IMR-90 (cell line): Measurements from ENCODE around the gene CLDN14. TPM values are rescaled to one million over a fixed set of nuclear protein-coding genes. Genes with fewer than 3 reads are reported as not detected.

Experiments used
- ATAC-seq: fragments of 200-7000 bp; cut with Tn5 transposase; 2 replicates; pipeline ENCODE4 v1.9.1; 2020; ENCODE audit warnings: low read depth, mild to moderate bottlenecking, moderate library complexity
- BruUV-seq: library from RNA; stranded (reverse); fragments of 400-500 nt; replicated peaks from 2 replicates; lab custom pipeline; 2021; lab: Mats Ljungman, UMichigan
- CTCF ChIA-PET: fragments of 300-600 bp; formaldehyde crosslinking; extraction: SDS; loops from one replicate; lab custom pipeline; 2021; ENCODE audit warnings: antibody characterized with exemption; lab: Yijun Ruan, JAX
- POLR2A ChIA-PET: fragments of 300-600 bp; sonication (Branson Sonifier 250); formaldehyde crosslinking; loops from one replicate; lab custom pipeline; 2022; ENCODE audit warnings: antibody characterized with exemption; ENCODE audit not compliant: unreplicated experiment; lab: Charles Lee
- DNase-seq: peaks from one replicate; pipeline ENCODE4 v3.0.0; 2013
- H2AFZ ChIP-seq: replicated peaks from 2 replicates; pipeline ENCODE3; 2013; ENCODE audit warnings: low read length, mild to moderate bottlenecking; ENCODE audit not compliant: poor library complexity
- H2AK5ac ChIP-seq: 2 replicates; pipeline ENCODE4 v1.6.1; 2013; ENCODE audit warnings: low read depth, low read length, inconsistent platforms
- H2AK9ac ChIP-seq: replicated peaks from 2 replicates; pipeline ENCODE3; 2013; ENCODE audit warnings: mild to moderate bottlenecking, low read depth, low read length, moderate library complexity; ENCODE audit not compliant: poor library complexity
- H2BK120ac ChIP-seq: 2 replicates; pipeline ENCODE4 v1.6.1; 2013; ENCODE audit warnings: low read depth, low read length, inconsistent platforms
- H2BK15ac ChIP-seq: 3 replicates; pipeline ENCODE4 v1.6.1; 2013; ENCODE audit warnings: low read depth, low read length, inconsistent platforms
- H2BK20ac ChIP-seq: 2 replicates; pipeline ENCODE4 v1.6.1; 2013; ENCODE audit warnings: low read depth, mild to moderate bottlenecking, inconsistent platforms, low read length, moderate library complexity
- H2BK5ac ChIP-seq: 2 replicates; pipeline ENCODE4 v1.6.1; 2013; ENCODE audit warnings: mild to moderate bottlenecking, low read depth, low read length, inconsistent platforms; ENCODE audit not compliant: poor library complexity, severe bottlenecking
- H3K14ac ChIP-seq: replicated peaks from 2 replicates; pipeline ENCODE4 v1.6.1; 2013; ENCODE audit warnings: low read depth, low read length, inconsistent platforms
- H3K18ac ChIP-seq: 2 replicates; pipeline ENCODE4 v1.6.1; 2013; ENCODE audit warnings: low read depth, low read length, control low read depth
- H3K23ac ChIP-seq: 2 replicates; pipeline ENCODE4 v1.6.1; 2013; ENCODE audit warnings: low read depth, low read length, inconsistent platforms
- H3K27ac ChIP-seq: 2 replicates; pipeline ENCODE4 v1.5.1; 2013; ENCODE audit warnings: mild to moderate bottlenecking, control low read depth, low read length; ENCODE audit not compliant: insufficient read depth
- H3K27me3 ChIP-seq: 2 replicates; pipeline ENCODE4 v1.6.1; 2013; ENCODE audit warnings: low read length; ENCODE audit not compliant: control insufficient read depth, insufficient read depth
- H3K36me3 ChIP-seq: 2 replicates; pipeline ENCODE4 v1.6.1; 2013; ENCODE audit warnings: low read length, mixed read lengths; ENCODE audit not compliant: control insufficient read depth, insufficient read depth
- H3K4ac ChIP-seq: 2 replicates; pipeline ENCODE4 v1.6.1; 2013; ENCODE audit warnings: low read depth, low read length, inconsistent platforms
- H3K4me1 ChIP-seq: 2 replicates; pipeline ENCODE4 v1.6.1; 2013; ENCODE audit warnings: low read length, mixed read lengths; ENCODE audit not compliant: control insufficient read depth, insufficient read depth
- H3K4me2 ChIP-seq: 2 replicates; pipeline ENCODE4 v1.6.1; 2013; ENCODE audit warnings: low read depth, mild to moderate bottlenecking, control low read depth, low read length, moderate library complexity
- H3K4me3 ChIP-seq: 2 replicates; pipeline ENCODE4 v1.5.1; 2013; ENCODE audit warnings: low read depth, mild to moderate bottlenecking, control low read depth, low read length, moderate library complexity; ENCODE audit not compliant: insufficient read depth
- H3K56ac ChIP-seq: 2 replicates; pipeline ENCODE4 v1.6.1; 2013; ENCODE audit warnings: low read length, inconsistent platforms; ENCODE audit not compliant: insufficient read depth; ENCODE audit errors: extremely low read depth
- H3K79me1 ChIP-seq, 2 experiments: 2 replicates each; pipeline ENCODE4 v1.6.1; 2013; ENCODE audit warnings: low read length in 2 of 2, inconsistent platforms in 1 of 2, low read depth in 1 of 2
- H3K9ac ChIP-seq: 2 replicates; pipeline ENCODE4 v1.6.1; 2013; ENCODE audit warnings: low read depth, low read length, control low read depth
- H3K9me1 ChIP-seq: 2 replicates; pipeline ENCODE4 v1.6.1; 2013; ENCODE audit warnings: low read length, inconsistent platforms; ENCODE audit not compliant: insufficient read depth
- H3K9me3 ChIP-seq: 2 replicates; pipeline ENCODE4 v1.6.1; 2013; ENCODE audit warnings: low read length; ENCODE audit not compliant: control insufficient read depth, insufficient read depth
- H4K20me1 ChIP-seq: 2 replicates; pipeline ENCODE4 v1.6.1; 2013; ENCODE audit warnings: low read length, inconsistent platforms; ENCODE audit not compliant: insufficient read depth
- H4K5ac ChIP-seq: 2 replicates; pipeline ENCODE4 v1.6.1; 2013; ENCODE audit warnings: mild to moderate bottlenecking, low read depth, low read length, control low read depth
- H4K8ac ChIP-seq, 2 experiments: 2 replicates each; pipeline ENCODE4 v1.6.1; 2013; ENCODE audit warnings: low read depth in 2 of 2, low read length in 2 of 2, control low read depth in 1 of 2, inconsistent platforms in 1 of 2
- H4K91ac ChIP-seq: 2 replicates; pipeline ENCODE4 v1.6.1; 2013; ENCODE audit warnings: low read depth, low read length, inconsistent platforms; ENCODE audit not compliant: insufficient read depth
- MAFK ChIP-seq: IDR thresholded peaks from 2 replicates; pipeline ENCODE4 v1.6.1; 2012; ENCODE audit warnings: low read depth, low read length, improper control_type of control experiment
- POLR2A ChIP-seq: IDR thresholded peaks from 2 replicates; pipeline ENCODE4 v1.6.1; 2012; ENCODE audit warnings: mild to moderate bottlenecking, low read depth, low read length
- RFX5 ChIP-seq: IDR thresholded peaks from 2 replicates; pipeline ENCODE4 v1.8.0; 2012; ENCODE audit warnings: low read depth, mild to moderate bottlenecking, low read length, moderate library complexity
- WGBS, 2 experiments: methylation state at CpG; one replicate each; pipeline versions ENCODE4 v1.1.5 to v1.1.7; 2013; ENCODE audit warnings: missing lambda C conversion rate in 2 of 2; ENCODE audit not compliant: insufficient read length in 1 of 2; ENCODE audit errors: extremely low coverage in 2 of 2; 5-methylcytosine and 5-hydroxymethylcytosine counted together
- dilution Hi-C: fragments of 300-500 bp; cut with HindIII; formaldehyde crosslinking; loops from one replicate; pipeline ENCODE4 v1.14.3; 2018; ENCODE audit warnings: low sequenced_read_pairs; ENCODE audit not compliant: unreplicated experiment
- in situ Hi-C: fragments of 300-500 bp; cut with MboI; formaldehyde crosslinking; loops from 3 replicates; pipeline ENCODE4 v1.14.3; 2019; ENCODE audit warnings: low sequenced_read_pairs, inconsistent platforms, mixed read lengths
- intact Hi-C: fragments of 100-400 bp; cut with micrococcal nuclease; formaldehyde crosslinking; loops from 2 replicates; pipeline ENCODE4 v1.10.0; 2022
- polyA plus RNA-seq, 3 experiments: library from polyadenylated mRNA; depleted of rRNA; stranded (reverse); fragments of >200 nt; gene quantifications; 2 replicates each; pipeline ENCODE4 v1.2.3, GENCODE V29; 2012; ENCODE audit warnings: low replicate concordance in 1 of 3
- total RNA-seq: library from RNA; depleted of rRNA; stranded (reverse); fragments of >200 nt; gene quantifications from 2 replicates; pipeline ENCODE4 v1.2.3, GENCODE V29; 2012
- TF ChIP-seq, protein P1 (sequence below): fragments of 150-350 bp; IDR thresholded peaks from 2 replicates; pipeline ENCODE4 v1.6.1; 2016; ENCODE audit warnings: low read depth, mild to moderate bottlenecking, low read length, moderate library complexity, borderline replicate concordance

The CLDN14 gene
- total and polyA plus RNA-seq, 2 of the 4 experiments (the other 2 are of a cell fraction), result not detected

GRCh38 chr21:36429947-36430546, 49.9 kb downstream of the CLDN14 start (continued):
- TF ChIP-seq, protein P1, sequence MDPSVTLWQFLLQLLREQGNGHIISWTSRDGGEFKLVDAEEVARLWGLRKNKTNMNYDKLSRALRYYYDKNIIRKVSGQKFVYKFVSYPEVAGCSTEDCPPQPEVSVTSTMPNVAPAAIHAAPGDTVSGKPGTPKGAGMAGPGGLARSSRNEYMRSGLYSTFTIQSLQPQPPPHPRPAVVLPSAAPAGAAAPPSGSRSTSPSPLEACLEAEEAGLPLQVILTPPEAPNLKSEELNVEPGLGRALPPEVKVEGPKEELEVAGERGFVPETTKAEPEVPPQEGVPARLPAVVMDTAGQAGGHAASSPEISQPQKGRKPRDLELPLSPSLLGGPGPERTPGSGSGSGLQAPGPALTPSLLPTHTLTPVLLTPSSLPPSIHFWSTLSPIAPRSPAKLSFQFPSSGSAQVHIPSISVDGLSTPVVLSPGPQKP, result no peak

GRCh38 chr21:36428761-36429432, 51.0 kb downstream of the CLDN14 start:
- intact Hi-C loops (no loop called here), dilution Hi-C loops (no loop called here), in situ Hi-C loops (no loop called here)
- BruUV-seq, result no TSS peak
- ATAC-seq, result no peak
- Histone ChIP-seq H4K20me1 (no peaks in the 10 kb centered on the region), H3K18ac (peak overlapping the region; percentile 58; the same call in 1 of the 2 replicates), H3K14ac (peak overlapping the region; percentile 89), H2BK15ac (peak overlapping the region; percentile 94; the same call in 2 of the 3 replicates), H3K27me3 (no peaks in the 10 kb centered on the region), H2BK20ac (peak overlapping the region; percentile 90), H4K91ac (peak overlapping the region; percentile 89), H3K4me2 (no peak overlapping the region), H3K9me3 (no peaks in the 10 kb centered on the region), H2AK5ac (peak overlapping the region; percentile 97), H3K4me3 (no peak overlapping the region), H3K4ac (peak overlapping the region; percentile 92), H4K8ac (peak overlapping the region; percentile 62 to 88), H3K4me1 (peaks cover 18% of the 10 kb centered on the region), H3K9me1 (peaks cover 12% of the 10 kb centered on the region), H2AK9ac (peak overlapping the region; percentile 79), H2AFZ (peak overlapping the region; percentile 69), H3K9ac (no peak overlapping the region), H3K23ac (peak overlapping the region; percentile 88), H3K56ac (no peak overlapping the region), H2BK120ac (peak overlapping the region; percentile 98), H4K5ac (peak overlapping the region; percentile 69), H2BK5ac (peak overlapping the region; percentile 89), H3K27ac (no peak overlapping the region; the same call in 1 of the 2 replicates), H3K79me1 (peaks cover 3 to 8% of the 10 kb centered on the region in 2 experiments), H3K36me3 (no peaks in the 10 kb centered on the region)
- ChIA-PET CTCF (no interaction called here), POLR2A (no interaction called here)
- DNase-seq, result no peak
- 83% methylated on average over 6 of the region's 12 CpGs; no CpG with 5 or more reads in 1 of the 2 experiments for WGBS, 2 experiments
- peak; percentile 59; the same call in 1 of the 2 replicates for TF ChIP-seq POLR2A
- no peak for TF ChIP-seq RFX5
- TF ChIP-seq MAFK, result no peak
